HG02610 (cell line): ENCODE measurements around the gene PAIP1.
"Not testable (repeated sequence)": the region's sequence is repeated elsewhere in the genome, so short reads cannot be mapped to it uniquely, and the experiment has no call there.

ENCODE experiments used
- ATAC-seq: cut with Tn5 transposase; IDR thresholded peaks from one replicate; pipeline ENCODE4 v1.9.1; 2021; ENCODE audit warnings: mild to moderate bottlenecking, moderate library complexity; ENCODE audit not compliant: unreplicated experiment

The PAIP1 gene

DNA sequence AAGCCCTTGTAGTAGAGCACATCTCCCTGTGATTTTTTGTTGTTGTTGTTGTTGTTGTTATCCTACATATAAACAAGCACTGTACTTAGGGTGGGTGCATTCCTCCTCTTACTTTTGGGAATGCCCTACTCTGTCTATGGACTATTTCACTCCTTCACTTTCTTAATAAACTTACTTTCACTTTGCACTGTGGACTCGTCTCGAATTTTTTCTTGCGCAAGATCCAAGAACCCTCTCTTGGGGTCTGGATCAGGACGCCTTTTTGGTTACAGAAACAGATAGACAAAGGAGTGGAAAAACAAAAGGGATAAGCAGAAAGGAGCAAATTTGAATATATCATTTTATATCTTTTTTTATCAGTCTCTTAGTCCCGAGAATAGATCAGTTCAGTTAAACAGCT is 14.4 kb upstream of the PAIP1 start:
- no peak for ATAC-seq

GRCh38 chr5:43570450-43571158 is 13.7 kb upstream of the PAIP1 start:
- no peak for ATAC-seq

DNA sequence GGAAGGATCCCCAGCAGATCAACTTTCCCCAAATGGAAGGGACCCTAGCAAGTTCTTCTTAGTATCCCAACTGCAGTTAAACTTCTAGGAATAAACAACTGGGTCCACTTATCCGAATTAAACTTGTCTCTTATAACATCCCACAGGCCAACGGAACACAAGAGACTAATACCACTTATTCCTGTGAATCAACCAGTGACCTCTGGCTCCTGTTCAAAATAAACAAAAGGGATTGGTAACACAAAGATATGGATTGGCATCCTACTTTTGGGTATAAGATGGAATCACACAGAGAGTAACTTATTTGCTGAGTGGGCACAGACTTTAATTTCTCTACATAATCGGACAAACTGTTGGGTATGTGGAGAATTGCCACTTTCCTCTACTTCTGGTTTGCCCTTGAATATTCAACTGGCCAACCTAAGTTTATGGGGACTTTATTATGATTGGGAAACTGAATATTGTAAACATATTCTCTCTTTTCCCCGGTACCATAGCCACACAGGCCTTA is 12.4 kb upstream of the PAIP1 start:
- no peak for ATAC-seq

DNA sequence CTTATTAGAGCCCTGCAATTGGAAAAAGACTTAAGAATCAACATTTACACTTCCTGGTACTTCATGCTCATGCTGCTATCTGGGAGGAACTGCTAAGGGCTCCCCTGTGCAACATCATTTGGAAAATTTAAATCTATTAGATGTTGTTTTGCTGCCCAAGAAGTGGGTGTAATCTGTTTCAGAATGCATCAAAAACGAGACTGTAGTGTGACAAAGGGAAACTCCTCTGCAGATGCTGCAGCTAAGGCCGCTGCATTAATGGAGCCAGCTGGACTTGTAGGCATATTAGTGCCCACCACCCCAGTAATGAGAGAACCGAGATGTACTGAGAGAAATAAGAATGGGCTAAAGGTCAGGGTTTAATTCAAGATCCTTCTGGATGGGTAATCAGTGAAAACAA is 11.1 kb upstream of the PAIP1 start:
- ATAC-seq = peak; percentile 63

DNA sequence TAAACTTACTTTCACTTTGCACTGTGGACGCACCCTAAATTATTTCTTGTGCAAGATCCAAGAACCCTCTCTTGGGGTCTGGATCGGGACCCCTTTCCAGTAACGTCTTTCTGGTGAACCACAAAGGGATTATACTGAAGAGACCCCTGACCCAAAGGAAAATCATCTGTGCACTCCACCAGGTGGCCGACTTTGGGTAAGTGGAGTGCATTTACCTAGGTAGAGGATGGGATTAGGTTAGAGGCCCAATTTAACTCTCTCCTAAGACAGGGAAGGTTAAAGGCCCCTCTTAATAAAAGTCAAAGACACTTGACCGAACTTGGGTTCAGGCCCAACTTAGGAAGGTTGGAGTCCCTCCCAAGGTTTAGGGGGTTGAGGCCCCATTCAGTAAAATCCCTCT is 8.2 kb upstream of the PAIP1 start:
- no peak for ATAC-seq

DNA sequence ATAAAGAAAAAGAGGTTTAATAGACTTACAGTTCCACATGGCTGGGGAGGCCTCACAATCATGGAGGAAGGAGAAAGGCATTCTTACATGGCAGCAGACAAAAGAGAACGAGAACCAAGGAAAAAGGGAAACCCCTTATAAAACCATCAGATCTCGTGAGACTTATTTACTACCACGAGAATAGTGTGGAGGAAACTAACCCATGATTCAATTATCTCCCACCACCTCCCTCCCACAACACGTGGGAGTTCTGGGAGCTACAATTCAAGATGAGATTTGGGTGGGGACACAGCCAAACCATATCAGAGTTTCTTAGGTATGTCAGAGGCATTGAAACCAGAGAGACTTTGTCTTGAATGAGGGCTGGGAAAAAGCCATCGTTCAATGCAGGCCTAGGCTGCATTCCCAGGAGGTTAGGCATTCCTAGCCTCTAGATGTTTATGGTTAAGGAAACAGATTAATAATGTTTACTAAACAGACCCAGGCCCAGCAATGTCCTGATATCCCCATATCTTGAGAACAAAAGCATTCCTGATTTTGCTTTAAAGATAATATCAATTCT is 7.5 kb upstream of the PAIP1 start:
- no peak for ATAC-seq

GRCh38 chr5:43563321-43563720 is 6.4 kb upstream of the PAIP1 start:
- no peak for ATAC-seq

- no peak for ATAC-seq
Observed at GRCh38 chr5:43561356-43561755, 4.5 kb upstream of the PAIP1 start.

GRCh38 chr5:43560128-43560527 is 3.3 kb upstream of the PAIP1 start:
- no peak for ATAC-seq

- ATAC-seq = peak; percentile 91
Observed at GRCh38 chr5:43556607-43556856, 345 bp downstream of the PAIP1 start.

- no peak for ATAC-seq
Observed at GRCh38 chr5:43555895-43556606, 826 bp downstream of the PAIP1 start.

DNA sequence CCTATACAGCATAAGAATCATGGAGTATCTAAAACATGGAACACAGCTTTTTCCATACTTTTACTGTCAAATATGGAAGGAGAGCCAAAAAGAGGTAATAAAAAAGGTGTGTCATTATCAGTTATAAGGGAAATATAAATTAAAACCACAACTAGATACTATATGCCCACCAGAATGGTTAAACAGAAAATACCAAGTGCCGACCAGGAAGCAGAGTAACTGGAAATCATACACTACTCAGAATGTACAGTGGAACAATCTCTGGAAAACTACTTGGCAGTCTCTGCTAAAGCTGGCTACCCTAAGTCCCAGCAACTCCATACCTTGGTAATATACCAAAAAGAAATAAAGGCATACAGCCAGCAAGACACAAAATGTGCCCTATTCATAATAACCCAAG is 2.4 kb downstream of the PAIP1 start:
- no peak for ATAC-seq

DNA sequence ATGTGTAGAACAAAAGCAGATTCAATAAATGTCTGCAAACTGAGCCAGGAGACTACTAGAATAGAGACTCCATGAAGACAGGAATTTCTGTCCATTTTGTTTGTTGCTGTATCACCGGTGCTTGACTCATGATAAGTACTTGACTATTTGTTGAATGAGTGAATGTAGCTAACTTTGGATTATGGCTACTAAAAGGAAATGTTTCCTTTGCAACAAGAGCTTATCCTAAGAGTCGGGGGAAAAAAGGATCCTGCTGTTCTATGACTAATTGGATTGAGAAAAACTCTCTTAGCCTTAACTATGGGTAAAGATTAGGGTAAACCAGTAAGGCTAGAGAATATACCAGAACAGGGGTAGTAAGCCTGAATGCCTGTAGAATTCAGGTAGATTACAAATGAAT is 3.5 kb downstream of the PAIP1 start:
- ATAC-seq = no peak

GRCh38 chr5:43551731-43552130 is 5.1 kb downstream of the PAIP1 start:
- ATAC-seq = no peak

DNA sequence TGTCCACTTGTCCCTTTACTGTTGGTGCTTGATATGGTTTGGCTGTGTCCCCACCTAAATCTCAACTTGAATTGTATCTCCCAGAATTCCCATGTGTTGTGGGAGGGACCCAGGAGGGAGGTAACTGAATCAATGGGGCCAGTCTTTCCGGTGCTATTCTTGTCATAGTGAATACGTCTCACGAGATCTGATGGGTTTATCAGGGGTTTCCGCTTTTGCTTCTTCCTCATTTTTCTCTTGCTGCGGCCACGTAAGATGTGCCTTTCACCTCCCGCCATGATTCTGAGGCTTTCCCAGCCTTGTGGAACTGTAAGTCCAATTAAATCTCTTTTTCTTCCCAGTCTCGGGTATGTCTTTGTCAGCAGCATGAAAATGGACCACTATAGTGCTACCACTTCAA is 7.6 kb downstream of the PAIP1 start:
- not testable (repeated sequence) for ATAC-seq

DNA sequence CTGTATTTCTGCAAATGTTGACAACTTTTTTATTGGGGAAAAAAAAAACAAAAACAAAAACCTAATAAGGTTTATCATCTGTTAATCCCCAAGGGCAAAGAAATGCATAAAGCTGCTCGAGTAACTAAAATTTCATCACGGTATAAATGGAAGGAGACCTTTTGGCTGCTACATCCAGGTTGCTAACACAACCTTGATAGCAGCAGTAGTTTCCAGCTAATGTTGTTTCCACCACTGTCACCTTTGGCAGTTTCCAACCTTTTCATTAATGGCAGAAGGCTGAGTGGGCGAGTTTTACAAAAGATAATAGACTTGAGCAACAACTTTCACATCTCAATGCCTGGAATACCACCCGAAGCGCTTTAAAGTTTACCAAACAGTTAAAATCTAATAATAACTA is 8.5 kb downstream of the PAIP1 start:
- ATAC-seq = no peak

DNA sequence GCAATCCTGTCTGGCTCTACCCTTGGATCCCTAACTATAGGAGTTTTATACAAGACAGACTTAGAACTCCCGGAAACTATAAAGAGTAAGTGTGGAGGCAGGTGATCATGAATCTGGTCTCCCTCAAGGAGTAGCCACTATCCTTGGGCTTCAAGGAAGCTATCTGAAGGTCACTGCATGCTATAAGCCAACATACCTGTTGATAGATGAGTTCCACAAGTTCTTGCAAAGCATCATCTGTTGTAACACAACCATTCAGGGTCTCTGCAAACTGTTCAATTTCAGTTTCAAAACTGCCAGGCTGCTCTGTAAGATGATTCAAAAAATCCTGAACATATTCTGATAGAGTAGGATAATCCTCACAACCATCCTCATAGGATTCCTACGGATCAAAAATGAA is 9.3 kb downstream of the PAIP1 start:
- no peak for ATAC-seq

DNA sequence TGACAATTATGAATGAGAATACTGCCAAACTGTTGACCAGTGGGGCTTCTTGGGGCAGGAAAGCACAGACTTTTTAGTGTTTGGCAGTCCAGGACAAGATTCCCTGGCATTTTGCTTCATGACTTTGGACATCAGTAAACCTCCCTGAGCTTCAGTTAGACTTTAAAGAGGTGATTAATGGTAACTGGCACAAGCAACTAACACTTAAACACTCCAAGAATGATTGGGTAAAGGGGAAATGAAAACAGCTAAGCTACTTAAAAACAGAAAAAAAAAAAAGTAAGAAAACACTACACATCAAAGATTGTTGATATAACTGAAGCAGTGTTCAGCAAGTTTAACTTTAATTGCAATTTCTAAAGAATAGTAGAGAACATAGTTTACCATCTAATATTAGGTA is 13.4 kb downstream of the PAIP1 start:
- ATAC-seq = no peak

- ATAC-seq = no peak
Observed at GRCh38 chr5:43540746-43541145, 16.1 kb downstream of the PAIP1 start.

GRCh38 chr5:43536972-43537371 is 19.9 kb downstream of the PAIP1 start:
- ATAC-seq = no peak

DNA sequence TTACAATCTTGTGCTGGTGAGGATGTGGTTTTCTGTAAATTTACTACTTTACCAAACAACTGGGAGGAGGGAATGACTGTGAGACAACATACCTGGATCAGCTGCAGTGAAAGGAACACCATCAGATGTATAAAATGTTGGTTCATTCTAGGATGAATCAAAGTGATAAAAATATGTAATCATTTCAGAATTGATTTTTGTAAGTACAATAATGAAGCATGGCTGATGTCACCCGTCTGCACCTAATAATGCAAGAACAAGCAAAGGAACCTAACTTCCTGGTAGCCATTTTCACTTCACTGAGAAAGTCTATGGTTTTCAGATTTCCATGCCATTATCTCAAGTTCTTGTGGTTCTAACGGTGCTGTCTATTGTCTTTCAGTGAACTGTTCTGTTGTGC is 23.2 kb downstream of the PAIP1 start:
- no peak for ATAC-seq

- no peak for ATAC-seq
Observed at GRCh38 chr5:43530648-43531047, 26.2 kb downstream of the PAIP1 start.
